COLO829 (cell line): ENCODE measurements around the gene MEDAG.
"Not testable (repeated sequence)": the region's sequence is repeated elsewhere in the genome, so short reads cannot be mapped to it uniquely, and the experiment has no call there.

Source experiments
- DNase-seq: peaks from one replicate; pipeline ENCODE4 v3.0.0; 2012; ENCODE audit warnings: low spot score

The MEDAG gene

DNA sequence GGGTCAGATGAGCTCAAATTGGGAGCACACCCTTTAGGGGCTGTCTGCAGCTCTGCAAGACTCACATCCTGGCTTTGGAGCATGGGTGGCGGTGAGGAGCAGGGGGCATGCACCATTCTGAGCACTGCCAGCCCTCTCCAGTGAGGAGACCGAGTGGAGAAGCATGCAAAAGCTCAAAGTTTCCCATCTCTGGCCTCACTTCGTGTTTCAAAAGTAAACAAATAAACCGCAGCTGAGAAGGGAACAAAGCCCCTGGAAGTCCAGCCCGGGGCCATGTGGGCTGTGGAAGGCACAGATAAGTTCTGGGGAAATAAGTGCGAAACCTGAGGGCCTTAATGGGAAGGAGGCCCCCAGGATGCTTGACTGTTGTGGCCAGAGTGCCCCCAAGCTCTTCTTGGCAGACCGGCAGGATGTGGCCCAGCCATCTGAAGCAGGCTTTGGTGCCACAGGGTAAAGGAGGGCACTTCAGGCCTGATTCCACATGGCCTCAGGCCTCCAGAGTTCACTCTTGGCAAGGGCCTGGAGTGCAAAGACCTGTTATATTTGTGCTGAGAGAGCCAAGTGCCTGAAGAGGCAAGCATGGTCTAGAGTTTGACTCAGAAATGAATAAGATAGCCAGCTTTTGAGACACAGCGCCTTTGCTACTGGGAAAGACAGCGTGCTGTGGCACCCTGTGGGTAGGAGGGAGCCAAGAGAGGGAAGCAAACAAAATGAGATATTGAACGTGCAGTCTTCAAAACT lies 1.2 kb downstream of the MEDAG start:
- DNase-seq = no peak

DNA sequence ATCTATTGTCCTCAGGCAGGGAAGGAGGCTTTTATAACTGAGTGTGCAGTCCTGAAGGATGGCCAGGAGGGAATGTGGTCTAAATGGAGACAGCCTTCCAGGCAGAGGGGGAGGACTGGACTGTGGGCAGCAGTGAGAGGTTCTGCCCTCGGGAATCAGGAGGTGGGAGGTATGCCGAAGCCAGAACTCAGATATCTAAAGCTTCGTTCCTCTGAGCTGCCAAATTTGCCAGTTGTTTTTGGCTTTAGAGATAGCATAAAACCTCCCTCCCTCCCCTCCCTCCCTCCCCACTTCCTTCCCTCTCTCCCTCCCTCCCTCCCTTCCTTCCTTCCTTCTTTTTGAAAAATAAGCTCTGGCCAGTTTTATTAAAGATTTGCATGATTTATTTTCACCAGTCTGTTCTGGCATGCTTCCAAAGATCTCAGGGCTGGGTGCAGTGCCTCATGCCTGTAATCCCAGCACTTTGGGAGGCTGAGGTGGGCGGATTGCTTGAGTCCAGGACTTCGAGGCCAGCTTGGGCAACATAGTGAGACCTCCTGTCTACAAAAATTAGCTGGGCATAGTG lies 2.4 kb downstream of the MEDAG start:
- no peak for DNase-seq

DNA sequence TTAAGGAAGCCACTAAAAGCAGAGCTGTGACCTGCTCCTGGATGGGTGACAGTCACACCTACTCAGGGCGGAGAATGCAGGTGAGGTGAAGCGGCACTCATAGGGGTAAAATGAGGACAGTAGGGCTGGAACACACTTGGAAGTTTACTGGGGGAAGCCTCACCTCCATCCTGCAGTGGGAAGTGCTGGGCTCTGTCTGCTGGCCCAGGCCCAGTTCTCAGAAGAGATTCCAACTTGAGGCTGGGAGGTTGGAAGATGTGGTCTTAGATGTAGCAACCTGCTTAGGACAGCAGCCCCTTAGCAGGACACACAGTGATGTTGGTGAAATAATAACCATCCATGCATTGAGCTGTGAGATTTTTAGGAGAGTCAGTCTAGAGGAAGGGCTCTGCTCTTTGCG lies 4.6 kb downstream of the MEDAG start:
- no peak for DNase-seq

DNA sequence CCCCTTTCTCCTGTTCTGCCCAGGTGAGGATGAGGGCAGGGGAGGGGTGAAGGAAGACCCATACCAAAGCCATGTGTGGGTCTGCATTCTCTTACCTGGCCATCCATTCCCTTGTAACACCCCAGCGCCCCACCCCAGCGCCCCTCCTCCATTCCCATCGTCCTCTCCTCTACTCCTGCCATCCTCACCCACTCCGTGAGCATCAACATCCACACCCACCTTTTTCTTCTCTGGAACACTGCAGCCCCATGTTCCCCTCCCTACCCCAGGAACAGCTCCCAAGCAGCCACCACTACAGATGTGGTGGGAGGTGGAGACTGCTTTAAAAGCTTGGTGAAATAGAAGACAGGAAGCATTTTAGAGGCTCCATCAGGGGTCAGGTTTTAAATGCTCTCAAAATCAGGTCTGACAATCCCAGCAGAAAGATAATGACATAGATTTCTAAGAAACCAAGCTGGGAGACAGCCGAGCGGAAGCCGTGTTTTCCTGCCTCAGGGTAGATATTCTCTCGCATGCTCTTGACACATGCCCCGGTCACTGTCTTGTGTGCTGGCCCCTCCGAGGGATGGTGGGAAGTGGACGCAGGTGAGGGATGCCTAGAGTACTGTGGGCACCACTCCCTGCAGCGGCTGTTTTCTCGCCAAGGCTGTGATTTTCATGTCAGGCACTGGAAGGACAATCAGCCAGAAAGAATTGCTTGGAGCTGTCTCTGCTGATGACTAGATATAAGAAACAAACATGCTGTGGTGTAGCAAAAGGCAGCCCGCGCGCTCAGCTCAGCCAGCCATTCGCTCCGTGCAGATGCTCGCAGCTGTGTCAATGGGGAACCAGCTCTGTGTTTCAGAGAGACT lies 9.8 kb downstream of the MEDAG start:
- no peak for DNase-seq

DNA sequence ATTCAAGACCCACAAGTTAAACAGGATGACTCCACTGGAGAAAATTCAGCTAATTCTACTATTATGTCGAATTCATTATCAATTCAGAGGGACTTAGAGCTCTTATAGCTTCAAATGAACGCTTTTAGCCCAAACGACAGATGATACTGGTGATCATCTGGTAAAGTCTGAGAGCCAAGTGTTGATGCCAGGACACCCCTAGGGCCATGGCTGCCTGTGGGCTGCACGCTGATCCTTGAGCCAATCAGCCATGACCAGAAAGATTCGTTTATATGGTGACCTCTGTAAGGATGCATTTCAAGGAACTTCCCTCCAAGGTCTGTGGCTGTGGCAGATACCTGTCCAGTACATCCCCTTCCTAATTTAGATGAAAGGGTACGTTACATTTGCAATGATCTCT lies 10.9 kb downstream of the MEDAG start:
- no peak for DNase-seq

DNA sequence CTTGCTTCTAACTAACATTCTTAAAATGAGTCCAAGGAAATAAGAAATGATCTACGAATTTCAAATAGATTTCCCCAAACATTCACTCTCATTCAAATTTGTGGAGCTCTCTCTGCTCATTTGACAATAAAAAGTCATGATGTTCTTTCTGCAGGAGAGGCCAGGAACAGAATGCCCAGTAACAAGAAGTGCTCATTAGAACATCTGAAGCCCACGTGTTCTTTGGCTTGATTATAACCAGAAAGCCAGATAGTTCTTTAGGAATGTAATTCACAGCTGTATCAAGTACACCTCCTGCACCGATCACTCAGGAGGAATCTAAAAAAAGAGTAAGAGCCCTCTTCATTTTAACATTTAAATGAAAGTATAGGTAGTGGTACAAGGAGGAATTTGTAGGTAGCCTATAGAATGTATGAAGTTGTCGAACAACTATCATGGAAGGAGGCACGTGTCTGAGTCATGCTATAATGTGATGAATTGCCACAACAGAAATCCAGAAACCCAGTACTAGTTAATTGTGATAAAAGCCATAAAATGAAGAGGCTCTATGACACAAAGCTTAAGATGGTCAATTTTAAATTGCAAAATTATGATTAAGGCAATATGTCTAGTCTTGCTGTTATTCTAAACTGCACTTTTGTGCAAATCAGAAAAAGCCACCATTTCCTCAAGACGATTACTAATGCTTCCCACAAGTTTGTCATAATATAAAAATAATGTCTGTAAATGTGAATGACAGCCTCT lies 12.8 kb downstream of the MEDAG start:
- DNase-seq = no peak

DNA sequence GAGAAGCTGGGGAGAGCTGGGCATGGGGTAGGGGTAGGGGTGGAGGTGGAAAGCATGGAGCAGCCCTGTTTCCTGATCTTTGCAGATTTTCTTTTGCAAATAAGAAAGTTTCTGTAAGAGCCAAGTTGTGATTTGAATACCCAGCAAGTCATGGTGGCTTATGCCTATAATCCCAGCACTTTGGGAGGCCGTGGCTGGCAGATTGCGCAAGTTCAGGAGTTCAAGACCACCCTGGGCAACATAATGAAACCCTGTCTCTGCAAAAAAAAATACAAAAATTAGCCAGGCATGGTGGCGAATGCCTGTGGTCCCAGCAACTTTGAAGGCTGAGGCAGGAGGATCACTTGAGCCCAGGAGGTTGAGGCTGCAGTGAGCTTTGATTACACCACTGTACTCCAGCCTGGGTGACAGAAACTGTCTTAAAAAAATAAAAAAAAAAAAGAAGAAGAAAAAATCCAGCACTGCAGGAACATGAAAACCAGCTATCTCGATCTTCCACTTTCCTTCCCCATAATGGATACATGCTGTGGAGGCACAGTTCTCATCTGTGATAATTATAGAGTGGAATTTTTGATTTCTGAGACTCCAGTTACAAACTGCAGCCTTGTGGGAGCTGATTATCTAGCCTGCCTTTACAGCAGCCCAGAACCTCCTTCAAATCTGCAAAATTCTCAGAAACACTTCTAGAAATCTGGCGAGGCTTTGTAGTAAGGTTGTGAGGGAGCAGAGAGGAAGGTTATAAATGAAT lies 14.3 kb downstream of the MEDAG start:
- no peak for DNase-seq

DNA sequence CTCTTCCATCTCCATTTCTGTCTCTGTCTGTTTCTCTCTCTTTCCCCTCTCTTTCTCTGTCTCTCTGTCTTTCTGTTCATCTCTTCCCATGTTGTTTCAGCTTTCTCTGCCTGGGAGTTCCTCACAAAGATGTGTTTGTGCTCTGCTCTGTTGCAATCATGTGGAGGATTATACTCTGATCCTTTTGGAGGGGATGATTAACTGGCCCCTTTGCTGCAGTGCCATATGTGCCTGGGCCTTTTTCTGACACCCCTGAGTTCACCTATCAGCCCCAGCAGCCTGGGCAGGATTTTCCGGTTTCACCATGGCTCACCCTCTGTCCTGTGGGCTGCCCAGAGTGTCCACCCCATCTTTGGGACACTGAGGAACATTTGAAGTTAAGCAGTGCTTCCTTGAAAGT lies 17.3 kb downstream of the MEDAG start:
- DNase-seq = no peak

DNA sequence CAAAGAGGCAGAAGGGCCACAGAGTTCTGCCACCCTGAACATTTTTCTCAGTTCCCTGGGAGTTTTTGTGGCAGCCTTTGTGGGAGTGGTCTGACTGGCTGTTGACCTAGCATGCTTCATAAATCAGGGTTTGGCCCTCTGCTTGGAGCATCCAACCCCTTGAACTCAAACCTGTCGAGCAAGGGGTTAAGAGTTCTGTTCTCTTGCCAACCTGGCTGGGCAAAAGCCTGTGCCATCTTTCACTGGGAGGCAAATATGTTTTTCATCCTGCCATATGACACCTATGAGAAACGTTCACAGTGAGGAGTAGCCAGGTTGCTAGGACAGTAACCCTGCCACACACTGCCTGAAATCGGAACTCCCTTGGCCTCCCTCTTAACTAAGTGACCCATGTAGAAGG lies 18.6 kb downstream of the MEDAG start:
- DNase-seq = no peak

DNA sequence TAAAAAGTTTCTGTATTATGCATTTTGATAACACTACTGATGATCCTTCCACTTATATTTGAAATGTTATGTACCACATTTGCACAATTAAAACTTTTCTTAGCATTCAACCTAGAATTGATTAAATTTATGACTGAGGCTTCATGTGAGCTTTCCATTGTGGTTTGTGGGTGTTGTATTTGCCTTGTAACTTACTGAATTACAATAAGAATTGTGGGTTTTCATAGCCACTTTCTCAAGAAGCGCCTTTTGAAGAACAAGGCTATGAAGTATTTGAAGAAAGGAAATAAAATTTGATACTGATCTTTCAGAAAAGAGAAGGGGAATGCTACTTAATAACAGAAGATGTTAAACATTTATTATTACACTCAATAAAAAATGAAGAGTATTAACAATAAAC lies 19.4 kb downstream of the MEDAG start:
- no peak for DNase-seq

DNA sequence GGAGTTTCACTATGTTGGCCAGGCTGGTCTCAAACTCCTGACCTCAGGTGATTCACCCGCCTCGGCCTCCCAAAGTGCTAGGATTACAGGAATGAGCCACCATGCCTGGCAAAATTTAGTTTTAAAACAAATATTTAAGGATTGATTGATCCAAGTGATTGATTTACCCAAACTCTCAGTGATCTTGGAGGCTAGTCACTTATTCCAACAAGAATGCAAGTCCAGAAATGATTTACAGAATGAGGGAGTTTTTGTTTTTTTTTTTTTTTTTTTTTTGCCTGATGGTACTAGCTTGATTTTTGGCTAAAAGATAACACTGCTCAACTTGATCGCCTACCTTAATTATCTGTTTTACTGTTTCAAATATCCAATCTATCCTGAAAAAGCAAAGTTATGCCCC lies 20.7 kb downstream of the MEDAG start:
- DNase-seq = no peak

DNA sequence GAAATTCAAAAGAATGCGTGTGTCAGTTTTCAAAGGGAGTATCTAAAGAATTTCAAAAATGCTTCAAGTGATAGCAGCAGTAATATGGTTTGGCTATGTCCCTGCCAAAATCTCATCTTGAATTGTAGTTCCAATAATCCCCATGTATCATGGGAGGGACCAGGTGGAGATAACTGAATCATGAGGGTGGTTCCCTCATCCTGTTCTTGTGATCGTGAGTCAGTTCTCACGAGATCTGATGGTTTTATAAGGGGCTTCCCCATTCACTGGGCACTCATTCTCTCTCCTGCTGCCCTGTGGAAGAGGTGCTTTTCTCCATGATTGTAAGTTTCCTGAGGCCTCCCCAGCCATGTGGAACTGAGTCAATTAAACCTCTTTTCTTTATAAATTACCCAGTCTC lies 21.1 kb downstream of the MEDAG start:
- not testable (repeated sequence) for DNase-seq

DNA sequence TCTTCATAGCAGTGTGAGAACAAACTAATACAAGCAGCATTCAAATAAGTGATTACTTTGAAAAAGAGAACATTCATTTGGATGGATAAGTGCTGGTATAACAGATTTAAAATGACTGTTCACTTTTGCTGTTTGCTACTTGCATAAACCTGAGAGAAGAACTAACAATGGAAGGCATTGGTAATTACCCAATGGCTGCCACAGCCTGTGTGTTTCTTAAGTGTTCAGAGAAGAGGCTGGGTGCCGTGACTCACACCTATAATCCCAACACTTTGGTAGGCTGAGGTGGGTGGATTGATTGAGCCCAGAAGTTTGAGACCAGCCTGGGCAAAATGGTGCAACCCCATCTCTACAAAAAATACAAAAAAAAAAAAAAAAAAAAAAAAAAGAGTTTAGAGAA lies 21.5 kb downstream of the MEDAG start:
- DNase-seq = no peak

DNA sequence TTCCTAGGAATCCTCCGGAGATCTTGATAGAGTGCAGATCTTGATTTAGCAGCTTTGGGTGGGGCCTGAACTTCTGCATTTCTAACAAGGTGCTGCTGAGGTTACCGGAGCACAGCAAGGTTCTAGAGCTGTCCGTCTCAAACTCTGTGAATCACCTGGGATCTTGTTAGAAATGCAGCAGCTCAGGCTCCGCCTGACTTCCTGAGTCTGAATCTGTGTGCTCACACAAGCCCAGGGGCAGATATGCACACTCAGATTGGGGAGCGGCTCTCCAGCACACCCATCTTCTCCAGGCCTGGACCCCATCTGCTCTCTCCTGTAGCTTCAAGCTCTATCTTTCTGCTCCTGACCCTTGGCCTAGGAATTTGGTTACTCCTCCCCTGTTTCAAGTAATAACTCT lies 22.9 kb downstream of the MEDAG start:
- no peak for DNase-seq

DNA sequence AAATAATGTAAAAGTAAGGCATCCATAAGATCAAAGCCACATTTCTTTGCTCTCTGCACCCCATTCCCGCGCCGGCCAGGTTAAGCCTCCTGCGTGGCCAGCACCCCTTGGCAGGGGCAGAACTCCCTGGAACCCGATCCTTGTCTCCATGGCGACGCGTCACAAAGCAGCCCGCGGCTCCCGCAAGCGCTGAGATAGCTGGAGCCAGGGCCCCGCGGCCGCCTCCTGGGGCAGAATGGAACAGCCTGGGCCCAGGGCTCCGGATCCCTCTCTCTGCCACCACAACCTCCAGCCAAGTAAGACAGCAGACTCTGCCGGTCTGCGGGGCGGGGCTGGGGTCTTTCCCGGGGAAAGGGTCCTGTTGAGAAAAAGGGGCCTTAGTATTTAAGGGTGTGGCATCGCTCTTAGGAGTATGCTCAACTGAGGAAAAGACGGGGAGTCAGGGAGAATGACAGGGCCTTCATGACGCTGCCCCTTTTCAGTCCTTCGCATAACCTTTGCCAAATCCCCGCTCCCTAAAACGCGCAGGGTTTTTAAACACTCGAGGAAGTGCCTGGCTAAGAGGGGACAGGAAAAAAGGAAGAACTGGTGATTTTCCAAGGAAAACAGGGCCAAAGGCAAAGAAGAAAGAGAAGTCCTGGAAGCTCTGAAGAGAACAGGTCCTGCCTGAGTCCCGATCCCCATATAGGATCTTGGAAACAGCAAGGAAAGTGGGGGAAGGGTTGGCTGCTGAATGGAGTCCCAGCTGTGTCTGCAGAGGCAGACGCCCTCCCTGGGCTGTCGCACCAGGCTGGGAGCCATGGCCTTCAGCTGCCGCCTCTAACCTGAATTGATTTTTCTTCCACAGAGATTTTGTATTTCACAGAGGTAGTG lies 26.6 kb downstream of the MEDAG start, which contains the start of gene TEX26:
TEX26 (plus strand) TSS at position 176 of the 873 bp plus-strand sequence; CDS start at position 236, 60 bp downstream.
- no peak for DNase-seq

DNA sequence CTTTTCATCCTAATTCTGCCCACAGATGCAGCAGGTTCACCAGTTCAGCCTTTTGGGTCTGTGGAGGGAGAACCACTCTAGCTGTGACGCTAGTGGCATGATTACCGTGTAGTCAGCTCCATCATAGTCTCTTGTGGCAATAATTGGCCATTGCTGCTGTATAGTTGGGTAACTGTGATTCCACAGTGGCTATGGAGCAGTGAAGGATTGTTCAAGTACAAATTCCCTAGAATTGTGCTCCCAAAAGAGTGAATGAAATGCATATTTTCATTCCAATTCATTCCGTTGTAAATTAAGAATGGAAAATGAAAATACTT lies 27.2 kb downstream of the MEDAG start:
- no peak for DNase-seq

DNA sequence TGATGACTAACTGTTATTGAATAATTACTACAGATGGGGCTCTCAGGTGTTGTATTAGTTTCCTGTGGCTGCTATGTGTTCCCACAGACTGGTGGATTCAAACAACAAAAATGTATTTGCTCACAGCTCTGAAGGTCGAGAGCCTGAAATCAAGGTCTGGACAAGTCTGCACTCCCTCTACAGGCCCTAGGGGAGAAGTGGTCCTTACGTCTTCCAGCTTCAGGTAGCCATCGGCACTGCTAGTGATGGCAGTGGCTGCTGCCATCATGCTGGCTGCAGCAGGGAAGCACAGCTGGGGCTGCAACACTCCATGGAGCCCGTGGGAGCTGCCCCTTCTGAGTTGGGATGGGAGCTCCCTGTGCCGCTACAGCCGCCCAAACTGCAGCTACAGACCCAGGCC lies 28.3 kb downstream of the MEDAG start:
- DNase-seq = no peak

DNA sequence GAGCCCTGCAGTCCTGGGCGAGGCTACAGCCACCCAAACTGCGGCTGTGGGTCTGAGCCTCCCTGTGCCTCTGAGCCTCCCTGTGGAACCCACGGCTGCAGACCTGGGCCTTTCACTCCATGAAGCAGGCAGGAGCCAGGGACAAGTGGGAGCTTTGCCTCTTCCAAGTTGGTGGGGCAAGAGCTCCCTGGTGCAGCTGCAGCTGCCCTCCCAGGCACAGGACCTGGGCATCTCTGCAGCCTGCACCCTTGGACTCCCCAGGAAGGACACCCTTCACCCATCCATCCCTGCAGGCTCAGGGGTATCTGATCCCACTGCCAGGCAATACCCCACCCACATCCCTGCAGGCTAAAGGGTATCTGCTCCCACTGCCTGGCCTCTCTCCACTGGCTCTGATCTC lies 28.7 kb downstream of the MEDAG start:
- no peak for DNase-seq

DNA sequence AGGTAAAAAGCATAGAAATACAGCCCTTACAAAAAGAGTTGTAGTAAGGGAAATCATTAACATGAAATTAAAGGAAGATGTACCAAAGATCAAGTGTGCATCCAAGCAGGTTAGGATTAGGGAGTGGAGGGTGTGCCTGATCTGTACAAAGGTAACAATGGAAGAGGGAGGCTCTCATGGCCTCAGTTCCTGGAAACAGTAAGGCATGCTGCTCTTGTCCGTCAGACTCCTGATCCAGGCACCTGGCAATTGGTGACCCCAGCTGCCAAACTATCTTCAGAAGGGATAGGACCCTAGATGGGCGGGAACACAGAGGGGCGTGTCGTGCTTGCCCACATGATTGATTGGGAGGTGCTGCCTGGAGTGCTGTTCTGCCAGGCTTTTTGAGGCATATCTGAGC lies 30.9 kb downstream of the MEDAG start:
- no peak for DNase-seq

DNA sequence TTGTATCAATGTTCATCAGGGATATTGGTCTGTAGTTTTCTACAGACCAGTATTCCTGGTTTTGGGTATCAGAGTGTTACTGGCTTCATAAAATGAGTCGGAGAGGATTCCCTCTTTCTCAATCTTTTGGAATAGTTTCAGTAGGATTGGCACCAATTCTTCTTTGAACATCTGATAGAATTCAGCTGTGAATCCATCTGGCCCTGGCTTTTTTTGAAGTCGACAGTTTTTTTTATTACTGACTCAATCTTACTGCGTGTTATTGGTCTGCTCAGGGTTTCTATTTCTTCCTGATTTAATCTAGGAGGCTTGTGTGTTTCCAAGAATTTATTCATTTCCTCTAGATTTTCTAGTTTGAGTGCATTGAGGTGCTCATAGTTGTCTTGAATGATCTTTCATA lies 37.8 kb downstream of the MEDAG start:
- DNase-seq = no peak
